Left cardiac atrium (tissue), 4 donors: ENCODE measurements around the gene INHBB. TPM values are rescaled to one million over a fixed set of nuclear protein-coding genes. Genes with fewer than 3 reads are reported as not detected.
A peak's percentile ranks its signal among the peaks of the same experiment; 100 is the strongest.
"Not testable (repeated sequence)": the region's sequence is repeated elsewhere in the genome, so short reads cannot be mapped to it uniquely, and the experiment has no call there.

Experiments
- ATAC-seq, 2 donors: fragments of 200-7000 bp; cut with Tn5 transposase; one replicate each; pipeline ENCODE4 v1.9.1; 2020; ENCODE audit warnings: mild to moderate bottlenecking in 2 of 2, moderate library complexity in 2 of 2
- DNase-seq: peaks from one replicate; pipeline ENCODE4 v3.0.0-alpha.2; 2020
- intact Hi-C, 2 donors: fragments of 100-400 bp; cut with DNase I; formaldehyde crosslinking; loops; one replicate each; pipeline versions ENCODE4 v1.14.1 to v1.15.1; 2022 to 2023
- total RNA-seq, 2 donors: library from RNA; stranded (reverse); fragmentation: NEBNext Ultra II Directional; extraction: Animal tissue kit (Norgen Biotek cat#: 25700); gene quantifications; one replicate each; pipeline ENCODE4 v1.2.1, GENCODE V29; 2021
- donor health status: DM: no; HTN: yes; CAD: no.
- donor health status: DM: no; HTN: yes; CAD: no; lungs with severe emphysema.
- donor health status: DM: yes; HTN: yes; CAD: no.
- donor health status: Dilated cardiomyopathy.

The INHBB gene
- total RNA-seq, 2 donors from 2014 or later = 3.7 to 3.9 TPM

GRCh38 chr2:120314690-120315366 is 31.1 kb upstream of the INHBB start:
- DNase-seq (no peak), ATAC-seq (no peak)
- intact Hi-C loops = loop anchor here in 1 of 2 donors (5.0 kb wide), 2 partner anchors 63 to 203 kb away; partner anchors contain the start of gene RALB

GRCh38 chr2:120315367-120316033 is 30.4 kb upstream of the INHBB start:
- DNase-seq (no peak), ATAC-seq (no peak)
- intact Hi-C loops = no loop called here

- intact Hi-C loops = no loop called here
- ATAC-seq (no peak), DNase-seq (no peak)
These were observed 29.9 kb upstream of the INHBB start for GRCh38 chr2:120316071-120316470.

GRCh38 chr2:120316528-120317179 is 29.3 kb upstream of the INHBB start:
- ATAC-seq = no peak
- intact Hi-C loops = no loop called here
- DNase-seq = no peak

GRCh38 chr2:120317180-120317533 is 28.8 kb upstream of the INHBB start:
- no peak for DNase-seq
- ATAC-seq = no peak
- intact Hi-C loops = no loop called here

- intact Hi-C loops = no loop called here
- no peak for ATAC-seq
- DNase-seq = no peak
These were observed 28.0 kb upstream of the INHBB start for GRCh38 chr2:120317916-120318315.

GRCh38 chr2:120318626-120319025 is 27.3 kb upstream of the INHBB start:
- DNase-seq (peak; percentile 66), ATAC-seq (peak; percentile 45 to 70)
- intact Hi-C loops = no loop called here

GRCh38 chr2:120319123-120319522 is 26.8 kb upstream of the INHBB start:
- DNase-seq (no peak), ATAC-seq (no peak)
- intact Hi-C loops = no loop called here

- DNase-seq (no peak), ATAC-seq (no peak)
- intact Hi-C loops = no loop called here
These were observed 26.1 kb upstream of the INHBB start for GRCh38 chr2:120319686-120320317.

- intact Hi-C loops = no loop called here
- DNase-seq = no peak
- no peak for ATAC-seq
These were observed 25.6 kb upstream of the INHBB start for GRCh38 chr2:120320318-120320851.

GRCh38 chr2:120320887-120321556 is 24.9 kb upstream of the INHBB start:
- intact Hi-C loops, ATAC-seq, DNase-seq: not testable (repeated sequence)

- intact Hi-C loops = no loop called here
- ATAC-seq = no peak
- no peak for DNase-seq
These were observed 24.1 kb upstream of the INHBB start for GRCh38 chr2:120321721-120322284.

- intact Hi-C loops = no loop called here
- DNase-seq (no peak), ATAC-seq (no peak)
These were observed 23.6 kb upstream of the INHBB start for GRCh38 chr2:120322329-120322728.

GRCh38 chr2:120323214-120323613 is 22.7 kb upstream of the INHBB start:
- peak; percentile 82 to 90 for ATAC-seq
- DNase-seq = peak; percentile 77
- intact Hi-C loops = no loop called here

- no peak for DNase-seq
- intact Hi-C loops = no loop called here
- peak in 1 of 2 donors; percentile 5 for ATAC-seq
These were observed 22.0 kb upstream of the INHBB start for GRCh38 chr2:120323807-120324399.

- no peak for DNase-seq
- no peak for ATAC-seq
These were observed 21.0 kb upstream of the INHBB start for GRCh38 chr2:120324933-120325332.

GRCh38 chr2:120326066-120326465 is 19.9 kb upstream of the INHBB start:
- no peak for DNase-seq
- intact Hi-C loops = no loop called here
- no peak for ATAC-seq

More at GRCh38 chr2:120324933-120325332, 21.0 kb upstream of the INHBB start:
- intact Hi-C loops = no loop called here
